HG02870 (cell line): ENCODE measurements around the gene PLEK.
"Not testable (repeated sequence)": the region's sequence is repeated elsewhere in the genome, so short reads cannot be mapped to it uniquely, and the experiment has no call there.

Experiments used
- ATAC-seq: cut with Tn5 transposase; IDR thresholded peaks from one replicate; pipeline ENCODE4 v1.9.1; 2021; ENCODE audit warnings: mild to moderate bottlenecking, moderate library complexity; ENCODE audit not compliant: unreplicated experiment

Gene PLEK

GRCh38 chr2:68352651-68353391 lies 12.3 kb upstream of the PLEK start:
- no peak for ATAC-seq

- ATAC-seq = no peak
Observed at GRCh38 chr2:68356599-68357239, 8.4 kb upstream of the PLEK start.

GRCh38 chr2:68357605-68358337 lies 7.3 kb upstream of the PLEK start:
- ATAC-seq = no peak

GRCh38 chr2:68359889-68360288 lies 5.2 kb upstream of the PLEK start:
- no peak for ATAC-seq

GRCh38 chr2:68362069-68362468 lies 3.0 kb upstream of the PLEK start:
- peak; percentile 55 for ATAC-seq

- no peak for ATAC-seq
Observed at GRCh38 chr2:68362749-68363148, 2.3 kb upstream of the PLEK start.

GRCh38 chr2:68363721-68364120 lies 1.4 kb upstream of the PLEK start:
- ATAC-seq = no peak

- no peak for ATAC-seq
Observed at GRCh38 chr2:68366083-68366560, 1.0 kb downstream of the PLEK start.

- no peak for ATAC-seq
Observed at GRCh38 chr2:68367953-68368653, 3.0 kb downstream of the PLEK start.

GRCh38 chr2:68368654-68369336 lies 3.7 kb downstream of the PLEK start:
- ATAC-seq = no peak

- ATAC-seq = no peak
Observed at GRCh38 chr2:68369337-68369734, 4.3 kb downstream of the PLEK start.

- ATAC-seq = no peak
Observed at GRCh38 chr2:68371138-68371537, 6.1 kb downstream of the PLEK start.

GRCh38 chr2:68371581-68371980 lies 6.5 kb downstream of the PLEK start:
- ATAC-seq = peak; percentile 44

- ATAC-seq = no peak
Observed at GRCh38 chr2:68372485-68372884, 7.4 kb downstream of the PLEK start.

GRCh38 chr2:68374184-68374583 lies 9.1 kb downstream of the PLEK start:
- ATAC-seq = no peak

- no peak for ATAC-seq
Observed at GRCh38 chr2:68375582-68375981, 10.5 kb downstream of the PLEK start.

- peak; percentile 50 for ATAC-seq
Observed at GRCh38 chr2:68377137-68377780, 12.2 kb downstream of the PLEK start.

GRCh38 chr2:68378779-68379178 lies 13.7 kb downstream of the PLEK start:
- ATAC-seq = not testable (repeated sequence)

GRCh38 chr2:68379184-68379708 lies 14.2 kb downstream of the PLEK start:
- ATAC-seq = peak; percentile 47

GRCh38 chr2:68383778-68384177 lies 18.7 kb downstream of the PLEK start:
- ATAC-seq = no peak
